ENCODE results near the gene PRAMEF13. TPM values are rescaled to one million over a fixed set of nuclear protein-coding genes. Genes with fewer than 3 reads are reported as not detected.

The PRAMEF13 gene
- total RNA-seq, 4 donors from 2014 or later, result not detected

Other genes with a start within 250 kb of the PRAMEF13 start
- not detected for gene PRAMEF27, start 144.8 kb downstream of the PRAMEF13 start, total RNA-seq
- gene HNRNPCL3, start 140.6 kb downstream of the PRAMEF13 start, total RNA-seq, result not detected
- not detected for gene PRAMEF25, start 130.6 kb downstream of the PRAMEF13 start, total RNA-seq
- not detected for gene HNRNPCL2, start 84.6 kb downstream of the PRAMEF13 start, total RNA-seq
- gene PRAMEF26, start 45.4 kb downstream of the PRAMEF13 start, total RNA-seq, result not detected
- gene HNRNPCL4, start 35.8 kb downstream of the PRAMEF13 start, total RNA-seq, result not detected
- not detected for gene PRAMEF9, start 29.6 kb downstream of the PRAMEF13 start, total RNA-seq
- not detected for gene PRAMEF18, start 24.7 kb upstream of the PRAMEF13 start, total RNA-seq
- not detected for gene PRAMEF5, start 52.8 kb upstream of the PRAMEF13 start, total RNA-seq
- gene PRAMEF8, start 83.7 kb upstream of the PRAMEF13 start, total RNA-seq, result not detected
- gene PRAMEF33, start 102.1 kb upstream of the PRAMEF13 start, total RNA-seq, result not detected
- not detected for gene PRAMEF15, start 114.2 kb upstream of the PRAMEF13 start, total RNA-seq
- not detected for gene PRAMEF14, start 145.7 kb upstream of the PRAMEF13 start, total RNA-seq
- gene PRAMEF19, start 170.5 kb upstream of the PRAMEF13 start, total RNA-seq, result not detected
- gene PRAMEF17, start 188.2 kb upstream of the PRAMEF13 start, total RNA-seq, result not detected
- gene PRAMEF20, start 209.0 kb upstream of the PRAMEF13 start, total RNA-seq, result not detected